ENCODE data around the gene PCCA.

GRCh38 chr13:100230769-100231149 is 141.9 kb downstream of the PCCA start:
- TF ChIP-seq CTCF (IDR thresholded peaks at IDR 0.05) (no peak), POLR2A (IDR thresholded peaks at IDR 0.05) (no peak)
